ENCODE data around the gene REXO1. TPM values are rescaled to one million over a fixed set of nuclear protein-coding genes. Genes with fewer than 3 reads are reported as not detected.
A peak's percentile ranks its signal among the peaks of the same experiment; 100 is the strongest.
"Not testable (repeated sequence)": the region's sequence is repeated elsewhere in the genome, so short reads cannot be mapped to it uniquely, and the experiment has no call there.

REXO1 gene
- total RNA-seq, 1 experiment from 2014 or later, result 43.0 TPM

GRCh38 chr19:1893791-1894190, 45.5 kb upstream of the REXO1 start:
- H3K9me3 Mint-ChIP-seq (ENCODE audit: unreplicated experiment), result no peaks in the 10 kb centered on the region
- no peaks in the 10 kb centered on the region for H3K9me3 ChIP-seq
- no peak overlapping the region for H3K4me3 ChIP-seq (ENCODE audit: low read depth, low read length)
- no peaks in the 10 kb centered on the region for H3K27me3 Mint-ChIP-seq (ENCODE audit: insufficient read depth, unreplicated experiment)
- H3K27ac Mint-ChIP-seq (ENCODE audit: unreplicated experiment), result no peak overlapping the region
- no peaks in the 10 kb centered on the region for H3K27me3 ChIP-seq (replicated peaks; ENCODE audit: control insufficient read depth, insufficient read depth, low read length)
- intact Hi-C loops (cut with micrococcal nuclease; ENCODE audit: unreplicated experiment), result no loop called here
- no peak overlapping the region for H3K4me3 Mint-ChIP-seq (ENCODE audit: unreplicated experiment)
- BruUV-seq (replicated peaks), result no TSS peak
- H3K36me3 Mint-ChIP-seq (ENCODE audit: insufficient read depth, unreplicated experiment), result no peaks in the 10 kb centered on the region
- no peaks in the 10 kb centered on the region for H3K36me3 ChIP-seq (ENCODE audit: control insufficient read depth, insufficient read depth, low read length)
- no peak for TF ChIP-seq CTCF (IDR thresholded peaks at IDR 0.05; ENCODE audit: insufficient read depth in 1 of 2, low read depth in 1 of 2, low read length in 1 of 2, severe bottlenecking in 1 of 2, unreplicated experiment in 1 of 2)
- no peaks in the 10 kb centered on the region for H3K4me1 Mint-ChIP-seq (ENCODE audit: low read depth, unreplicated experiment)
- no peaks in the 10 kb centered on the region; the same call in 1 of the 2 replicates for H3K4me1 ChIP-seq
- ChIA-PET CTCF (no interaction called here), POLR2A (no interaction called here)
- no peak for DNase-seq

- H3K9me3 Mint-ChIP-seq (ENCODE audit: unreplicated experiment), result no peaks in the 10 kb centered on the region
- peaks cover 9% of the 10 kb centered on the region for H3K4me1 Mint-ChIP-seq (ENCODE audit: low read depth, unreplicated experiment)
- ChIA-PET CTCF (no interaction called here), POLR2A (no interaction called here)
- H3K9me3 ChIP-seq, result no peaks in the 10 kb centered on the region
- H3K27ac Mint-ChIP-seq (ENCODE audit: unreplicated experiment), result no peak overlapping the region
- no peak overlapping the region for H3K4me3 ChIP-seq (ENCODE audit: low read depth, low read length)
- TF ChIP-seq CTCF (IDR thresholded peaks at IDR 0.05; ENCODE audit: insufficient read depth in 1 of 2, low read depth in 1 of 2, low read length in 1 of 2, severe bottlenecking in 1 of 2, unreplicated experiment in 1 of 2), result no peak
- peaks cover 21% of the 10 kb centered on the region for H3K4me1 ChIP-seq
- no peak for DNase-seq
- no peak overlapping the region for H3K4me3 Mint-ChIP-seq (ENCODE audit: unreplicated experiment)
- H3K27me3 Mint-ChIP-seq (ENCODE audit: insufficient read depth, unreplicated experiment), result no peaks in the 10 kb centered on the region
- no peaks in the 10 kb centered on the region for H3K36me3 ChIP-seq (ENCODE audit: control insufficient read depth, insufficient read depth, low read length)
- H3K36me3 Mint-ChIP-seq (ENCODE audit: insufficient read depth, unreplicated experiment), result peaks cover 8% of the 10 kb centered on the region
- intact Hi-C loops (cut with micrococcal nuclease; ENCODE audit: unreplicated experiment), result no loop called here
- H3K27me3 ChIP-seq (replicated peaks; ENCODE audit: control insufficient read depth, insufficient read depth, low read length), result no peaks in the 10 kb centered on the region
- no TSS peak for BruUV-seq (replicated peaks)
Measured at GRCh38 chr19:1889907-1890306, 41.6 kb upstream of the REXO1 start.

GRCh38 chr19:1888385-1888784, 40.1 kb upstream of the REXO1 start:
- H3K9me3 ChIP-seq, result no peaks in the 10 kb centered on the region
- ChIA-PET CTCF (no interaction called here), POLR2A (no interaction called here)
- TF ChIP-seq CTCF (IDR thresholded peaks at IDR 0.05; ENCODE audit: insufficient read depth in 1 of 2, low read depth in 1 of 2, low read length in 1 of 2, severe bottlenecking in 1 of 2, unreplicated experiment in 1 of 2), result no peak
- BruUV-seq (replicated peaks), result no TSS peak
- no peaks in the 10 kb centered on the region for H3K9me3 Mint-ChIP-seq (ENCODE audit: unreplicated experiment)
- intact Hi-C loops (cut with micrococcal nuclease; ENCODE audit: unreplicated experiment), result no loop called here
- H3K36me3 ChIP-seq (ENCODE audit: control insufficient read depth, insufficient read depth, low read length), result no peaks in the 10 kb centered on the region
- no peak overlapping the region for H3K4me3 ChIP-seq (ENCODE audit: low read depth, low read length)
- DNase-seq, result no peak
- H3K27me3 ChIP-seq (replicated peaks; ENCODE audit: control insufficient read depth, insufficient read depth, low read length), result no peaks in the 10 kb centered on the region
- no peak overlapping the region for H3K27ac Mint-ChIP-seq (ENCODE audit: unreplicated experiment)
- peaks cover 16% of the 10 kb centered on the region for H3K36me3 Mint-ChIP-seq (ENCODE audit: insufficient read depth, unreplicated experiment)
- peaks cover 23% of the 10 kb centered on the region for H3K4me1 Mint-ChIP-seq (ENCODE audit: low read depth, unreplicated experiment)
- H3K4me1 ChIP-seq, result peaks cover 27% of the 10 kb centered on the region
- no peak overlapping the region for H3K4me3 Mint-ChIP-seq (ENCODE audit: unreplicated experiment)
- H3K27me3 Mint-ChIP-seq (ENCODE audit: insufficient read depth, unreplicated experiment), result no peaks in the 10 kb centered on the region

GRCh38 chr19:1886360-1886759, 38.1 kb upstream of the REXO1 start:
- H3K4me3 ChIP-seq (ENCODE audit: low read depth, low read length); H3K4me3 Mint-ChIP-seq (ENCODE audit: unreplicated experiment); POLR2A ChIA-PET; H3K36me3 ChIP-seq (ENCODE audit: control insufficient read depth, insufficient read depth, low read length); H3K9me3 Mint-ChIP-seq (ENCODE audit: unreplicated experiment); H3K27me3 Mint-ChIP-seq (ENCODE audit: insufficient read depth, unreplicated experiment); DNase-seq; H3K27ac Mint-ChIP-seq (ENCODE audit: unreplicated experiment); intact Hi-C loops (cut with micrococcal nuclease; ENCODE audit: unreplicated experiment); H3K27me3 ChIP-seq (replicated peaks; ENCODE audit: control insufficient read depth, insufficient read depth, low read length); H3K9me3 ChIP-seq; BruUV-seq (replicated peaks): not testable (repeated sequence)
- Mint-ChIP-seq H3K4me1 (ENCODE audit: low read depth, unreplicated experiment) (peaks cover 26% of the 10 kb centered on the region), H3K36me3 (ENCODE audit: insufficient read depth, unreplicated experiment) (peaks cover 16% of the 10 kb centered on the region)
- CTCF ChIA-PET, result interaction anchor here (1.1 kb wide), 1 partner anchor 22 kb away, joined by 5 read pairs; no protein-coding TSS in a partner anchor
- peaks cover 27% of the 10 kb centered on the region for H3K4me1 ChIP-seq

- BruUV-seq (replicated peaks); H3K9me3 Mint-ChIP-seq (ENCODE audit: unreplicated experiment); H3K27me3 ChIP-seq (replicated peaks; ENCODE audit: control insufficient read depth, insufficient read depth, low read length); intact Hi-C loops (cut with micrococcal nuclease; ENCODE audit: unreplicated experiment); H3K36me3 ChIP-seq (ENCODE audit: control insufficient read depth, insufficient read depth, low read length); H3K9me3 ChIP-seq; H3K27me3 Mint-ChIP-seq (ENCODE audit: insufficient read depth, unreplicated experiment): not testable (repeated sequence)
- CTCF ChIA-PET, result interaction anchor here (0.6 to 1.2 kb wide), 6 partner anchors 9 to 606 kb away, joined by 3 to 6 read pairs (median 4); no protein-coding TSS in a partner anchor
- peak within 1 kb of the TSS; percentile 89 for H3K27ac Mint-ChIP-seq (ENCODE audit: unreplicated experiment)
- peaks cover 16% of the 10 kb centered on the region for H3K36me3 Mint-ChIP-seq (ENCODE audit: insufficient read depth, unreplicated experiment)
- DNase-seq, result peak; percentile 90 to 92
- peaks cover 26% of the 10 kb centered on the region for H3K4me1 Mint-ChIP-seq (ENCODE audit: low read depth, unreplicated experiment)
- Histone ChIP-seq H3K4me3 (ENCODE audit: low read depth, low read length) (peak within 1 kb of the TSS; percentile 94), H3K4me1 (peaks cover 27% of the 10 kb centered on the region)
- H3K4me3 Mint-ChIP-seq (ENCODE audit: unreplicated experiment), result peak within 1 kb of the TSS; percentile 91
- POLR2A ChIA-PET, result interaction anchor here (0.6 to 1.3 kb wide), 4 partner anchors 9 to 340 kb away, joined by 4 to 12 read pairs (median 7); no protein-coding TSS in a partner anchor
Measured at GRCh38 chr19:1885398-1886119, 37.3 kb upstream of the REXO1 start, which contains the start of gene ABHD17A. ABHD17A (minus strand) TSS chr19:1885496; CDS start chr19:1881566, 3,930 bp downstream.
